Measurements from ENCODE around the gene LAMA4. TPM values are rescaled to one million over a fixed set of nuclear protein-coding genes. Genes with fewer than 3 reads are reported as not detected.

The LAMA4 gene
- total RNA-seq, 1 donor from 2014 or later, result 0.22 TPM

- Mint-ChIP-seq H3K36me3 (ENCODE audit: unreplicated experiment) (no peaks in the 10 kb centered on the region), H3K4me1 (ENCODE audit: low read depth, unreplicated experiment) (peaks cover 22% of the 10 kb centered on the region), H3K9me3 (ENCODE audit: unreplicated experiment) (peaks cover 1% of the 10 kb centered on the region), H3K27ac (ENCODE audit: unreplicated experiment) (no peak overlapping the region), H3K4me3 (ENCODE audit: unreplicated experiment) (no peak overlapping the region), H3K27me3 (ENCODE audit: unreplicated experiment) (no peaks in the 10 kb centered on the region)
- no peak for DNase-seq
- no peak for TF ChIP-seq CTCF (IDR thresholded peaks at IDR 0.05; ENCODE audit: partially characterized antibody, unreplicated experiment)
These were observed 19.8 kb downstream of the LAMA4 start for GRCh38 chr6:112234601-112235000.

GRCh38 chr6:112233847-112234246 lies 20.5 kb downstream of the LAMA4 start:
- Mint-ChIP-seq H3K4me3 (ENCODE audit: unreplicated experiment) (no peak overlapping the region), H3K27ac (ENCODE audit: unreplicated experiment) (no peak overlapping the region), H3K4me1 (ENCODE audit: low read depth, unreplicated experiment) (peaks cover 25% of the 10 kb centered on the region), H3K9me3 (ENCODE audit: unreplicated experiment) (peaks cover 1% of the 10 kb centered on the region), H3K36me3 (ENCODE audit: unreplicated experiment) (no peaks in the 10 kb centered on the region), H3K27me3 (ENCODE audit: unreplicated experiment) (no peaks in the 10 kb centered on the region)
- TF ChIP-seq CTCF (IDR thresholded peaks at IDR 0.05; ENCODE audit: partially characterized antibody, unreplicated experiment), result no peak
- DNase-seq, result no peak

- peaks cover 28% of the 10 kb centered on the region for H3K4me1 Mint-ChIP-seq (ENCODE audit: low read depth, unreplicated experiment)
These were observed 21.5 kb downstream of the LAMA4 start for GRCh38 chr6:112232845-112233256.

GRCh38 chr6:112231594-112232060 lies 22.7 kb downstream of the LAMA4 start:
- TF ChIP-seq CTCF (IDR thresholded peaks at IDR 0.05; ENCODE audit: partially characterized antibody, unreplicated experiment), result no peak
- Mint-ChIP-seq H3K4me1 (ENCODE audit: low read depth, unreplicated experiment) (peaks cover 28% of the 10 kb centered on the region), H3K4me3 (ENCODE audit: unreplicated experiment) (no peak overlapping the region), H3K9me3 (ENCODE audit: unreplicated experiment) (peaks cover 1% of the 10 kb centered on the region), H3K27me3 (ENCODE audit: unreplicated experiment) (no peaks in the 10 kb centered on the region), H3K36me3 (ENCODE audit: unreplicated experiment) (no peaks in the 10 kb centered on the region), H3K27ac (ENCODE audit: unreplicated experiment) (no peak overlapping the region)
- DNase-seq, result no peak

More at GRCh38 chr6:112232845-112233256, 21.5 kb downstream of the LAMA4 start:
- Mint-ChIP-seq H3K27ac (ENCODE audit: unreplicated experiment) (no peak overlapping the region), H3K4me3 (ENCODE audit: unreplicated experiment) (no peak overlapping the region), H3K27me3 (ENCODE audit: unreplicated experiment) (no peaks in the 10 kb centered on the region), H3K36me3 (ENCODE audit: unreplicated experiment) (no peaks in the 10 kb centered on the region), H3K9me3 (ENCODE audit: unreplicated experiment) (peaks cover 1% of the 10 kb centered on the region)
- DNase-seq, result no peak
- no peak for TF ChIP-seq CTCF (IDR thresholded peaks at IDR 0.05; ENCODE audit: partially characterized antibody, unreplicated experiment)

GRCh38 chr6:112231164-112231563 lies 23.2 kb downstream of the LAMA4 start:
- Mint-ChIP-seq H3K27ac (ENCODE audit: unreplicated experiment) (no peak overlapping the region), H3K36me3 (ENCODE audit: unreplicated experiment) (no peaks in the 10 kb centered on the region), H3K9me3 (ENCODE audit: unreplicated experiment) (no peaks in the 10 kb centered on the region), H3K4me3 (ENCODE audit: unreplicated experiment) (peak overlapping the region; percentile 4), H3K27me3 (ENCODE audit: unreplicated experiment) (no peaks in the 10 kb centered on the region), H3K4me1 (ENCODE audit: low read depth, unreplicated experiment) (peaks cover 28% of the 10 kb centered on the region)
- DNase-seq, result no peak
- no peak for TF ChIP-seq CTCF (IDR thresholded peaks at IDR 0.05; ENCODE audit: partially characterized antibody, unreplicated experiment)
